ENCODE results near the gene DCAF5.

DNA sequence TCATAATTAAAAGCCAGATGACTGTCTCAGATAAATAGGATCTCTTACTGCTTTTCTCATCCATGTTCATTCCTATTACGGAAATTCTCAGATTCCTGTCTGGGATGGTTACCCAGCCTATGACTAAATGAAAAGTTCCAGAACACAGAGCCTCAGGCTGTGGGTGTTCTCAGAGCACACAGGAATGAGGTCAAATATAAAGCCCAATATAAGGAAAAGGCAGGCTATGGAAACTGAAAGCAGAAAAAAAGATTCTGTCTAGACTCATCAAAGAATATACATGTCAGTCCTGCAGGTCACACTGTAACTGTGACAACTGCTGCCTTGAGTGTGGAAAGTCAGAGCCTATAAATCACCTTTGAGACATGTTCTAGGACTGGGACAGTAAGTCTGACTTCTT, 64.3 kb downstream of the DCAF5 start:
- TF ChIP-seq GATA3 (IDR thresholded peaks at IDR 0.05; ENCODE audit: low read depth, low read length) (no peak), GATA2 (IDR thresholded peaks at IDR 0.05; ENCODE audit: low read depth, low read length) (0 out of 2 replicates have a peak, but pooled peaks have one; percentile 18)
